T-helper 2 cell treated with Interferon-gamma antibody and Interleukin-4, amounts not matched to agents 100 ng/mL and 5 ng/mL, for 36 hours (primary cell): ENCODE data around the gene BBC3. TPM values are rescaled to one million over a fixed set of nuclear protein-coding genes. Genes with fewer than 3 reads are reported as not detected.
"Not testable (repeated sequence)": the region's sequence is repeated elsewhere in the genome, so short reads cannot be mapped to it uniquely, and the experiment has no call there.

Experiments used
- intact Hi-C: fragments of 100-400 bp; cut with micrococcal nuclease; formaldehyde crosslinking; loops from one replicate; pipeline ENCODE4 v1.15.1; 2023
- total RNA-seq: library from RNA; stranded (reverse); gene quantifications from 2 replicates; pipeline ENCODE4 v1.2.3, GENCODE V29; 2022

BBC3 gene
- total RNA-seq, 1 donor from 2014 or later = 13.0 TPM

- intact Hi-C loops = loop anchor here (5.0 kb wide), 1 partner anchor 908 kb away; no protein-coding TSS in a partner anchor
Observed at GRCh38 chr19:47258895-47259555, 28.0 kb upstream of the BBC3 start.

GRCh38 chr19:47258434-47258833 lies 27.4 kb upstream of the BBC3 start:
- intact Hi-C loops = loop anchor here (5.0 kb wide), 1 partner anchor 909 kb away; no protein-coding TSS in a partner anchor

GRCh38 chr19:47257411-47258169 lies 26.6 kb upstream of the BBC3 start:
- intact Hi-C loops = loop anchor here (1.0 to 5.0 kb wide), 3 partner anchors 17 to 910 kb away; partner anchors contain the start of gene INAFM1

- intact Hi-C loops = loop anchor here (1.0 to 5.0 kb wide), 7 partner anchors 13 to 910 kb away; partner anchors contain the start of genes INAFM1, TMEM160 and ZC3H4
Observed at GRCh38 chr19:47256693-47257410, 25.9 kb upstream of the BBC3 start.

- intact Hi-C loops = loop anchor here (1.0 to 5.0 kb wide), 5 partner anchors 12 to 911 kb away; partner anchors contain the start of genes TMEM160 and ZC3H4
Observed at GRCh38 chr19:47255879-47256692, 25.1 kb upstream of the BBC3 start, which contains the start of gene CCDC9. Gene CCDC9, plus strand, starts transcription at chr19:47256525. Its CDS starts 1,876 bp downstream, at chr19:47258401.

GRCh38 chr19:47253970-47254369 lies 23.0 kb upstream of the BBC3 start:
- intact Hi-C loops = no loop called here

- intact Hi-C loops = no loop called here
Observed at GRCh38 chr19:47253467-47253881, 22.5 kb upstream of the BBC3 start.

GRCh38 chr19:47253016-47253415 lies 22.0 kb upstream of the BBC3 start:
- intact Hi-C loops = not testable (repeated sequence)

- intact Hi-C loops = loop anchor here (10.0 kb wide), 2 partner anchors 213 to 463 kb away; partner anchors contain the start of gene SLC1A5
Observed at GRCh38 chr19:47247308-47247990, 16.4 kb upstream of the BBC3 start.

- intact Hi-C loops = loop anchor here (1.0 to 10.0 kb wide), 7 partner anchors 12 to 459 kb away; partner anchors contain the start of genes CCDC9 and SLC1A5
Observed at GRCh38 chr19:47243776-47244547, 13.0 kb upstream of the BBC3 start.

- intact Hi-C loops = loop anchor here (10.0 kb wide), 2 partner anchors 209 to 459 kb away; partner anchors contain the start of gene SLC1A5
Observed at GRCh38 chr19:47243364-47243775, 12.4 kb upstream of the BBC3 start.

GRCh38 chr19:47241919-47242577 lies 11.0 kb upstream of the BBC3 start:
- intact Hi-C loops = loop anchor here (10.0 kb wide), 2 partner anchors 207 to 457 kb away; partner anchors contain the start of gene SLC1A5

GRCh38 chr19:47240996-47241918 lies 10.3 kb upstream of the BBC3 start:
- intact Hi-C loops = loop anchor here (10.0 kb wide), 2 partner anchors 206 to 456 kb away; partner anchors contain the start of gene SLC1A5

GRCh38 chr19:47240556-47240955 lies 9.6 kb upstream of the BBC3 start:
- intact Hi-C loops = loop anchor here (10.0 kb wide), 2 partner anchors 206 to 456 kb away; partner anchors contain the start of gene SLC1A5

GRCh38 chr19:47239610-47240296 lies 8.8 kb upstream of the BBC3 start:
- intact Hi-C loops = loop anchor here (10.0 kb wide), 2 partner anchors 205 to 455 kb away; partner anchors contain the start of gene SLC1A5

- intact Hi-C loops = no loop called here
Observed at GRCh38 chr19:47239152-47239551, 8.2 kb upstream of the BBC3 start.
